Activated T-cell treated with anti-CD3 and anti-CD28 coated beads for 24 hours (primary cell): ENCODE results near the gene NBAS.

Experiments used
- DNase-seq: peaks from one replicate; pipeline ENCODE4 v3.0.0-alpha.2; 2020; ENCODE audit warnings: low read depth

NBAS gene

GRCh38 chr2:15206419-15206818 is 354.7 kb downstream of the NBAS start:
- DNase-seq, result no peak

- DNase-seq, result peak; percentile 11
These were observed 355.6 kb downstream of the NBAS start for GRCh38 chr2:15205562-15205961.

- no peak for DNase-seq
These were observed 360.1 kb downstream of the NBAS start for GRCh38 chr2:15201009-15201408.

GRCh38 chr2:15200581-15200980 is 360.6 kb downstream of the NBAS start:
- no peak for DNase-seq

GRCh38 chr2:15198051-15198450 is 363.1 kb downstream of the NBAS start:
- no peak for DNase-seq

- DNase-seq, result no peak
These were observed 365.3 kb downstream of the NBAS start for GRCh38 chr2:15195813-15196212.

GRCh38 chr2:15191789-15192188 is 369.3 kb downstream of the NBAS start:
- DNase-seq, result no peak

GRCh38 chr2:15189216-15189615 is 371.9 kb downstream of the NBAS start:
- DNase-seq, result no peak

GRCh38 chr2:15187702-15188101 is 373.4 kb downstream of the NBAS start:
- DNase-seq, result no peak

- DNase-seq, result no peak
These were observed 375.0 kb downstream of the NBAS start for GRCh38 chr2:15186118-15186517.

- DNase-seq, result no peak
These were observed 376.6 kb downstream of the NBAS start for GRCh38 chr2:15184491-15184890.

- no peak for DNase-seq
These were observed 378.9 kb downstream of the NBAS start for GRCh38 chr2:15182275-15182674.

GRCh38 chr2:15181092-15181745 is 379.9 kb downstream of the NBAS start:
- no peak for DNase-seq

GRCh38 chr2:15180379-15180778 is 380.8 kb downstream of the NBAS start:
- no peak for DNase-seq

- DNase-seq, result no peak
These were observed 382.2 kb downstream of the NBAS start for GRCh38 chr2:15178946-15179345.

GRCh38 chr2:15177103-15177502 is 384.0 kb downstream of the NBAS start:
- DNase-seq, result peak; percentile 67

- no peak for DNase-seq
These were observed 384.5 kb downstream of the NBAS start for GRCh38 chr2:15176604-15177003.

- DNase-seq, result no peak
These were observed 386.6 kb downstream of the NBAS start for GRCh38 chr2:15174567-15174966.

GRCh38 chr2:15173501-15173900 is 387.6 kb downstream of the NBAS start:
- peak; percentile 20 for DNase-seq

GRCh38 chr2:15172825-15173224 is 388.3 kb downstream of the NBAS start:
- DNase-seq, result no peak

GRCh38 chr2:15170070-15170775 is 390.9 kb downstream of the NBAS start:
- no peak for DNase-seq

- DNase-seq, result no peak
These were observed 391.6 kb downstream of the NBAS start for GRCh38 chr2:15169326-15170069.

GRCh38 chr2:15168116-15168515 is 393.0 kb downstream of the NBAS start:
- no peak for DNase-seq
